ENCODE results near the gene SF3B3. TPM values are rescaled to one million over a fixed set of nuclear protein-coding genes. Genes with fewer than 3 reads are reported as not detected.

The SF3B3 gene
- total RNA-seq, 1 experiment from 2014 or later, result 475 TPM

GRCh38 chr16:70490261-70490660, 33.4 kb upstream of the SF3B3 start (continued):
- TF ChIP-seq USF1 (CRISPR knock-in tag; IDR thresholded peaks at IDR 0.05) (no peak), CTCF (IDR thresholded peaks at IDR 0.05) (no peak), ZNF425 (CRISPR knock-in tag; conservative IDR thresholded peaks at IDR 0.05) (no peak)

- TF ChIP-seq ERG (CRISPR knock-in tag; IDR thresholded peaks at IDR 0.05) (no peak), NR1H2 (CRISPR knock-in tag; IDR thresholded peaks at IDR 0.05) (no peak), E2F4 (CRISPR knock-in tag; IDR thresholded peaks at IDR 0.05; ENCODE audit: borderline replicate concordance, low read depth) (no peak)
- no peaks in the 10 kb centered on the region for H3K27me3 Mint-ChIP-seq (ENCODE audit: low read depth)
- no peaks in the 10 kb centered on the region for H3K9me3 Mint-ChIP-seq
- POLR2A ChIA-PET, result no interaction called here
- H3K4me1 Mint-ChIP-seq, result no peaks in the 10 kb centered on the region
- H3K4me3 Mint-ChIP-seq, result no peak overlapping the region
- H3K36me3 Mint-ChIP-seq, result peaks cover 42% of the 10 kb centered on the region
- CTCF ChIA-PET, result no interaction called here
- DNase-seq (ENCODE audit: low spot score), result no peak
- ATAC-seq, result no peak
- H3K27ac Mint-ChIP-seq, result no peak overlapping the region
These were observed 29.8 kb upstream of the SF3B3 start for GRCh38 chr16:70493802-70494201.

- Mint-ChIP-seq H3K4me1 (no peaks in the 10 kb centered on the region), H3K27ac (no peak overlapping the region), H3K9me3 (no peaks in the 10 kb centered on the region), H3K27me3 (ENCODE audit: low read depth) (no peaks in the 10 kb centered on the region), H3K36me3 (peaks cover 42% of the 10 kb centered on the region), H3K4me3 (no peak overlapping the region)
- DNase-seq (ENCODE audit: low spot score), result no peak
- TF ChIP-seq IRF2 (CRISPR knock-in tag; IDR thresholded peaks at IDR 0.05; ENCODE audit: borderline replicate concordance, low read depth), result no peak
- TF ChIP-seq HMGA2 (CRISPR knock-in tag; IDR thresholded peaks at IDR 0.05), result no peak
- TF ChIP-seq SMAD4 (CRISPR knock-in tag; IDR thresholded peaks at IDR 0.05), result no peak
- TF ChIP-seq FOXP4 (CRISPR knock-in tag; IDR thresholded peaks at IDR 0.05), result no peak
- TF ChIP-seq ZNF423 (CRISPR knock-in tag; IDR thresholded peaks at IDR 0.05), result no peak
- no peak for TF ChIP-seq USF2 (CRISPR knock-in tag; IDR thresholded peaks at IDR 0.05)
- TF ChIP-seq USF1 (CRISPR knock-in tag; IDR thresholded peaks at IDR 0.05), result no peak
- TF ChIP-seq ATF1 (CRISPR knock-in tag; IDR thresholded peaks at IDR 0.05), result no peak
- TF ChIP-seq ZNF532 (CRISPR knock-in tag; IDR thresholded peaks at IDR 0.05; ENCODE audit: borderline replicate concordance), result no peak
- no peak for TF ChIP-seq MLX (CRISPR knock-in tag; IDR thresholded peaks at IDR 0.05)
- TF ChIP-seq RELA (CRISPR knock-in tag; IDR thresholded peaks at IDR 0.05; ENCODE audit: borderline replicate concordance), result no peak
- ATAC-seq, result no peak
- CTCF ChIA-PET, result no interaction called here
- POLR2A ChIA-PET, result no interaction called here
These were observed 29.3 kb upstream of the SF3B3 start for GRCh38 chr16:70494202-70494770.
